HL-60 (cell line): ENCODE measurements around the gene PPARGC1A.

ENCODE experiments used
- DNase-seq, 2 experiments: peaks; one replicate each; pipeline ENCODE4 v3.0.0-alpha.2; 2010 to 2020; ENCODE audit warnings: low read depth in 1 of 2, low spot score in 1 of 2
- H3K27ac ChIP-seq: fragments of 250-450 bp; sonication (Bioruptor Pico); replicated peaks from 2 replicates; pipeline ENCODE4 v1.5.1; 2020; ENCODE audit warnings: mild to moderate bottlenecking, moderate library complexity
- H3K27me3 ChIP-seq: fragments of 250-450 bp; sonication (Bioruptor Pico); 2 replicates; pipeline ENCODE4 v1.5.1; 2021; ENCODE audit warnings: mild to moderate bottlenecking, moderate library complexity; ENCODE audit not compliant: insufficient read depth, poor library complexity, severe bottlenecking
- H3K4me3 ChIP-seq: replicated peaks from 2 replicates; pipeline ENCODE4 v1.5.1; 2011; ENCODE audit warnings: mild to moderate bottlenecking, control low read depth, low read length; ENCODE audit not compliant: insufficient read depth
- GABPA ChIP-seq: IDR thresholded peaks from 2 replicates; pipeline ENCODE4 v1.6.1; 2012; ENCODE audit warnings: low read depth
- POLR2AphosphoS5 ChIP-seq: IDR thresholded peaks from 2 replicates; pipeline ENCODE4 v1.6.1; 2012; ENCODE audit warnings: low read depth
- SPI1 ChIP-seq: IDR thresholded peaks from 2 replicates; pipeline ENCODE4 v1.6.1; 2012; ENCODE audit warnings: low read depth, mild to moderate bottlenecking, borderline replicate concordance
- TF ChIP-seq, protein P1 (sequence below): IDR thresholded peaks from 2 replicates; pipeline ENCODE4 v1.6.1; 2012; ENCODE audit warnings: low read depth; ENCODE audit not compliant: insufficient replicate concordance
- TF ChIP-seq, protein P2 (sequence below): IDR thresholded peaks from one replicate; pipeline ENCODE4 v1.5.1; 2011; ENCODE audit warnings: low read length, control low read depth, inconsistent platforms; ENCODE audit not compliant: insufficient read depth

PPARGC1A gene

GRCh38 chr4:23934915-23935314 is 45.1 kb upstream of the PPARGC1A start:
- TF ChIP-seq SPI1 (no peak), POLR2AphosphoS5 (no peak), GABPA (no peak)
- TF ChIP-seq, protein P1, sequence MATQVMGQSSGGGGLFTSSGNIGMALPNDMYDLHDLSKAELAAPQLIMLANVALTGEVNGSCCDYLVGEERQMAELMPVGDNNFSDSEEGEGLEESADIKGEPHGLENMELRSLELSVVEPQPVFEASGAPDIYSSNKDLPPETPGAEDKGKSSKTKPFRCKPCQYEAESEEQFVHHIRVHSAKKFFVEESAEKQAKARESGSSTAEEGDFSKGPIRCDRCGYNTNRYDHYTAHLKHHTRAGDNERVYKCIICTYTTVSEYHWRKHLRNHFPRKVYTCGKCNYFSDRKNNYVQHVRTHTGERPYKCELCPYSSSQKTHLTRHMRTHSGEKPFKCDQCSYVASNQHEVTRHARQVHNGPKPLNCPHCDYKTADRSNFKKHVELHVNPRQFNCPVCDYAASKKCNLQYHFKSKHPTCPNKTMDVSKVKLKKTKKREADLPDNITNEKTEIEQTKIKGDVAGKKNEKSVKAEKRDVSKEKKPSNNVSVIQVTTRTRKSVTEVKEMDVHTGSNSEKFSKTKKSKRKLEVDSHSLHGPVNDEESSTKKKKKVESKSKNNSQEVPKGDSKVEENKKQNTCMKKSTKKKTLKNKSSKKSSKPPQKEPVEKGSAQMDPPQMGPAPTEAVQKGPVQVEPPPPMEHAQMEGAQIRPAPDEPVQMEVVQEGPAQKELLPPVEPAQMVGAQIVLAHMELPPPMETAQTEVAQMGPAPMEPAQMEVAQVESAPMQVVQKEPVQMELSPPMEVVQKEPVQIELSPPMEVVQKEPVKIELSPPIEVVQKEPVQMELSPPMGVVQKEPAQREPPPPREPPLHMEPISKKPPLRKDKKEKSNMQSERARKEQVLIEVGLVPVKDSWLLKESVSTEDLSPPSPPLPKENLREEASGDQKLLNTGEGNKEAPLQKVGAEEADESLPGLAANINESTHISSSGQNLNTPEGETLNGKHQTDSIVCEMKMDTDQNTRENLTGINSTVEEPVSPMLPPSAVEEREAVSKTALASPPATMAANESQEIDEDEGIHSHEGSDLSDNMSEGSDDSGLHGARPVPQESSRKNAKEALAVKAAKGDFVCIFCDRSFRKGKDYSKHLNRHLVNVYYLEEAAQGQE, result no peak
- DNase-seq, result peak in 1 of 2 experiments; percentile 9
- no peaks in the 10 kb centered on the region for H3K27me3 ChIP-seq
- no peak overlapping the region for H3K4me3 ChIP-seq
- no peak overlapping the region for H3K27ac ChIP-seq

DNA sequence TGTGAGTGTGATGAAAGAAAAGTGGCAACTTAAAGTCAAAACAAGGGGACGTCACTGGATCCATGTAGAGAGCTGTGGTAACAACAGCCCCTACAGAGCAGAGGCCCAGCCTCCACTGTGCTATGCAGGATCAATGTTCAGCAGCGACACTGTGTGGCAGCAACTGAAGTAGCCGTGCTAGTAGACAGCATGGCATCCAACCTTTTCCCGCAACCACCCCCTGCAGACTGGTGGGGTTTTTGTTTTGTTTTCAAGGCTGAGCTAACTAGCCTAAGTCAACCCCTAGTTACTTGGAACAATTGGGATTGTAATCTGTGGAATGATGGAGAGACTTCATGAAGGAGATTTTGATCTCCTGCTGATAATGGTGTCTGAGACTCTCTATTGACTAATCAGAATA is 44.4 kb upstream of the PPARGC1A start:
- no peak overlapping the region for H3K27ac ChIP-seq
- TF ChIP-seq, protein P1, result no peak
- TF ChIP-seq SPI1, result no peak
- no peak for TF ChIP-seq POLR2AphosphoS5
- TF ChIP-seq, protein P2, sequence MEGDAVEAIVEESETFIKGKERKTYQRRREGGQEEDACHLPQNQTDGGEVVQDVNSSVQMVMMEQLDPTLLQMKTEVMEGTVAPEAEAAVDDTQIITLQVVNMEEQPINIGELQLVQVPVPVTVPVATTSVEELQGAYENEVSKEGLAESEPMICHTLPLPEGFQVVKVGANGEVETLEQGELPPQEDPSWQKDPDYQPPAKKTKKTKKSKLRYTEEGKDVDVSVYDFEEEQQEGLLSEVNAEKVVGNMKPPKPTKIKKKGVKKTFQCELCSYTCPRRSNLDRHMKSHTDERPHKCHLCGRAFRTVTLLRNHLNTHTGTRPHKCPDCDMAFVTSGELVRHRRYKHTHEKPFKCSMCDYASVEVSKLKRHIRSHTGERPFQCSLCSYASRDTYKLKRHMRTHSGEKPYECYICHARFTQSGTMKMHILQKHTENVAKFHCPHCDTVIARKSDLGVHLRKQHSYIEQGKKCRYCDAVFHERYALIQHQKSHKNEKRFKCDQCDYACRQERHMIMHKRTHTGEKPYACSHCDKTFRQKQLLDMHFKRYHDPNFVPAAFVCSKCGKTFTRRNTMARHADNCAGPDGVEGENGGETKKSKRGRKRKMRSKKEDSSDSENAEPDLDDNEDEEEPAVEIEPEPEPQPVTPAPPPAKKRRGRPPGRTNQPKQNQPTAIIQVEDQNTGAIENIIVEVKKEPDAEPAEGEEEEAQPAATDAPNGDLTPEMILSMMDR, result no peak
- no peak for TF ChIP-seq GABPA
- H3K4me3 ChIP-seq, result no peak overlapping the region
- no peaks in the 10 kb centered on the region for H3K27me3 ChIP-seq
- no peak for DNase-seq

DNA sequence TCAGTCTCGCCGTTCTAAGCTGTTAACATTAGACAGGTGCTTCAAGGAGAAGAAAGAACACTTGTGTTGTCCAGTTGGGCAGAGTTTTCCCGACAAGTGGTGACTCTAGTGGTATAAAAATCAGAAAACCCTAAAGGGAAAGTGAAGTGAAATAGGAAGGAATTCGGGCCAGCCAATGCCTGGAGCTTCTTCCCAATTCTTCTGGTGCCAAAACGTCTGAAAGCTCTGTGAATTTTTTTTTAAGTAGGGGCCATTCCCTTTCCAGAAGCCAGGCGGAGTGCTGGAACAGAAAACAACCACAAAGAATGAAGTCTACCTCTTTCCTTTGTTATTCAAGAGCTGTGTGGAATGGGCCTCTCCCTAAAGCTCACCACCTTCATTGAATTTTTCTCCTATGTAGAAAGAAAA is 43.1 kb upstream of the PPARGC1A start:
- DNase-seq, result no peak
- Histone ChIP-seq H3K27me3 (no peaks in the 10 kb centered on the region), H3K27ac (no peak overlapping the region), H3K4me3 (no peak overlapping the region)
- TF ChIP-seq GABPA, result no peak
- TF ChIP-seq, protein P1, result no peak
- no peak for TF ChIP-seq POLR2AphosphoS5
- no peak for TF ChIP-seq SPI1
- TF ChIP-seq, protein P2, result no peak

- Histone ChIP-seq H3K4me3 (no peak overlapping the region), H3K27ac (no peak overlapping the region), H3K27me3 (no peaks in the 10 kb centered on the region)
- no peak for DNase-seq
- TF ChIP-seq, protein P1, result no peak
- TF ChIP-seq, protein P2, result no peak
- TF ChIP-seq SPI1 (no peak), GABPA (no peak), POLR2AphosphoS5 (no peak)
Observed at GRCh38 chr4:23932186-23932585, 42.3 kb upstream of the PPARGC1A start.
